Lung (tissue), 12 donors: ENCODE data around the gene MIPEP. TPM values are rescaled to one million over a fixed set of nuclear protein-coding genes. Genes with fewer than 3 reads are reported as not detected.

Experiments
- ATAC-seq: fragments of 200-7000 bp; cut with Tn5 transposase; one replicate; pipeline ENCODE4 v1.9.1; 2020; ENCODE audit warnings: moderate number of reproducible peaks; ENCODE audit not compliant: insufficient read depth, low FRiP score
- DNase-seq, 3 donors: peaks; one replicate each; pipeline ENCODE4 v3.0.0-alpha.2; 2013 to 2017
- H3K27ac ChIP-seq, 2 donors: one replicate each; pipeline ENCODE4 v1.5.1; 2013; ENCODE audit warnings: mild to moderate bottlenecking in 2 of 2, moderate library complexity in 2 of 2, control low read depth in 1 of 2, inconsistent platforms in 1 of 2, low read depth in 1 of 2, low read length in 1 of 2
- H3K27me3 ChIP-seq, 3 donors: one replicate each; pipeline ENCODE4 v1.5.1; 2013; ENCODE audit warnings: low read length in 2 of 3; ENCODE audit not compliant: control insufficient read depth in 3 of 3, insufficient read depth in 3 of 3
- H3K36me3 ChIP-seq, 4 donors: one replicate each; pipeline ENCODE4 v1.5.1; 2013; ENCODE audit warnings: low read length in 4 of 4, mild to moderate bottlenecking in 1 of 4, moderate library complexity in 1 of 4; ENCODE audit not compliant: control insufficient read depth in 4 of 4, insufficient read depth in 4 of 4
- H3K4me1 ChIP-seq, 5 donors: one replicate each; pipeline ENCODE4 v1.5.1; 2013; ENCODE audit warnings: low read length in 5 of 5, mild to moderate bottlenecking in 2 of 5, moderate library complexity in 1 of 5; ENCODE audit not compliant: control insufficient read depth in 5 of 5, insufficient read depth in 5 of 5
- H3K4me3 ChIP-seq: one replicate; pipeline ENCODE4 v1.5.1; 2013; ENCODE audit warnings: mild to moderate bottlenecking, control low read depth, moderate library complexity
- H3K9ac ChIP-seq, 2 donors: one replicate each; pipeline ENCODE4 v1.5.1; 2013; ENCODE audit warnings: low read length in 2 of 2, control low read depth in 1 of 2; ENCODE audit not compliant: insufficient read depth in 1 of 2
- H3K9me3 ChIP-seq, 4 donors: one replicate each; pipeline ENCODE4 v1.5.1; 2013; ENCODE audit warnings: low read length in 3 of 4, mild to moderate bottlenecking in 1 of 4, moderate library complexity in 1 of 4; ENCODE audit not compliant: control insufficient read depth in 4 of 4, insufficient read depth in 3 of 4
- whole genome bisulfite sequencing, 2 donors: extraction: QIAGEN DNeasy Blood & Tissue Kit; methylation state at CpG; one replicate each; pipeline ENCODE4 v1.1.7; 2013; 5-methylcytosine and 5-hydroxymethylcytosine counted together
- polyA plus RNA-seq, 2 donors: library from polyadenylated mRNA; stranded (reverse); fragments of 200-250 nt; gene quantifications; one replicate each; pipeline ENCODE4 v1.2.1, GENCODE V29; 2013
- total RNA-seq, 2 donors: library from RNA; depleted of rRNA in 1 of 2; stranded (reverse); fragments of >200 nt in 1 of 2; gene quantifications; one replicate each; pipeline ENCODE4 v1.2.1, GENCODE V29; 2014 to 2021
- TF ChIP-seq, protein P1 (sequence below): IDR thresholded peaks from 2 replicates; pipeline ENCODE4 v1.5.1; 2012; ENCODE audit warnings: mild to moderate bottlenecking; ENCODE audit errors: control extremely low read depth, extremely low read depth
- donor health status: control.
- donor health status: control.
- donor health status: Bipolar disorder and iron deficiency.
- donor health status: healthy.
- donor health status: DM: yes; HTN: yes; CAD: no.

Gene MIPEP
- total and polyA plus RNA-seq, 4 donors = 12.9 to 35.1 (median 25.3) TPM

DNA sequence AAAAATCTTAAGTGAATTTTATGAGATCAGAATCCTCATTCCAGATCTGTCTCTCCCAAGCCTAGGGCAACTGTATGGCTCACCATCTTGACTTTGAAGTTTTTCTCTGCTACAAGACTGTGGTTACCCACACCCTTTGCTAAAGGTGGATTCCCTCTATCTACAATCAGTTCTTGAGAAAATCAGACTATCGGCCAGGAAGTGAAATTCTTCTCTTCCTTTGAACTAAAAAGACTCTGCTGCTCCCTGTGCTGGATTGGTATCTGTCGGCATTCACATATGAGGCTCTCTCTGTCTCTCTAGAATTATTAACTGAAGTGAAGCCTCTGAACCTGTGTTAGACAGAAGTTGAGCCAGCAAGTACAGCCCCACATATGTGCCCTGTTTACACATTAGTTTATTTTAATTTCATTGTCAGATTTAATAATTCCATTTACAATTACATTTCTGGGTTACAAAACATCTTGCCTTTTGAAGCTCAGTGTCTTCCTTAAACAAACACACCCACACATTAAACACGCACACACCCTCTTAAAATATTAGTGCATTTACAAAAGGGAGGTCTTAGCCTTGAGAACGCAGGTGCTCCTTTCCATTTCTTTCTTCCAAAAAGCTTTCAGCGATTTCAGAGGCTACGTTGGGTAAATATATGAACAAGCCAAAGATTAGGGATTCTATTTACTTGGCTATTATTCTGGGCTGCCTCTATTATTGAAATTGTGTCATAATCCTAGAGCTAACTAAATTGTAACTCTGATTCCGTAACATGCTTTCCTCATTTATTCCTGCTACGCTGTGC is 145.7 kb downstream of the MIPEP start:
- H3K9me3 ChIP-seq = no peaks in the 10 kb centered on the region
- H3K27ac ChIP-seq = no peak overlapping the region
- TF ChIP-seq, protein P1, sequence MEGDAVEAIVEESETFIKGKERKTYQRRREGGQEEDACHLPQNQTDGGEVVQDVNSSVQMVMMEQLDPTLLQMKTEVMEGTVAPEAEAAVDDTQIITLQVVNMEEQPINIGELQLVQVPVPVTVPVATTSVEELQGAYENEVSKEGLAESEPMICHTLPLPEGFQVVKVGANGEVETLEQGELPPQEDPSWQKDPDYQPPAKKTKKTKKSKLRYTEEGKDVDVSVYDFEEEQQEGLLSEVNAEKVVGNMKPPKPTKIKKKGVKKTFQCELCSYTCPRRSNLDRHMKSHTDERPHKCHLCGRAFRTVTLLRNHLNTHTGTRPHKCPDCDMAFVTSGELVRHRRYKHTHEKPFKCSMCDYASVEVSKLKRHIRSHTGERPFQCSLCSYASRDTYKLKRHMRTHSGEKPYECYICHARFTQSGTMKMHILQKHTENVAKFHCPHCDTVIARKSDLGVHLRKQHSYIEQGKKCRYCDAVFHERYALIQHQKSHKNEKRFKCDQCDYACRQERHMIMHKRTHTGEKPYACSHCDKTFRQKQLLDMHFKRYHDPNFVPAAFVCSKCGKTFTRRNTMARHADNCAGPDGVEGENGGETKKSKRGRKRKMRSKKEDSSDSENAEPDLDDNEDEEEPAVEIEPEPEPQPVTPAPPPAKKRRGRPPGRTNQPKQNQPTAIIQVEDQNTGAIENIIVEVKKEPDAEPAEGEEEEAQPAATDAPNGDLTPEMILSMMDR = no peak
- DNase-seq (no peak), ATAC-seq (no peak)
- 63 to 81% methylated on average over 8 of the region's 8 CpGs for WGBS, 2 donors
- H3K9ac ChIP-seq = no peak overlapping the region
- peaks cover 0 to 25% (median 11%) of the 10 kb centered on the region in 5 donors for H3K4me1 ChIP-seq
- no peak overlapping the region for H3K4me3 ChIP-seq
- no peaks in the 10 kb centered on the region for H3K36me3 ChIP-seq
- no peaks in the 10 kb centered on the region for H3K27me3 ChIP-seq

DNA sequence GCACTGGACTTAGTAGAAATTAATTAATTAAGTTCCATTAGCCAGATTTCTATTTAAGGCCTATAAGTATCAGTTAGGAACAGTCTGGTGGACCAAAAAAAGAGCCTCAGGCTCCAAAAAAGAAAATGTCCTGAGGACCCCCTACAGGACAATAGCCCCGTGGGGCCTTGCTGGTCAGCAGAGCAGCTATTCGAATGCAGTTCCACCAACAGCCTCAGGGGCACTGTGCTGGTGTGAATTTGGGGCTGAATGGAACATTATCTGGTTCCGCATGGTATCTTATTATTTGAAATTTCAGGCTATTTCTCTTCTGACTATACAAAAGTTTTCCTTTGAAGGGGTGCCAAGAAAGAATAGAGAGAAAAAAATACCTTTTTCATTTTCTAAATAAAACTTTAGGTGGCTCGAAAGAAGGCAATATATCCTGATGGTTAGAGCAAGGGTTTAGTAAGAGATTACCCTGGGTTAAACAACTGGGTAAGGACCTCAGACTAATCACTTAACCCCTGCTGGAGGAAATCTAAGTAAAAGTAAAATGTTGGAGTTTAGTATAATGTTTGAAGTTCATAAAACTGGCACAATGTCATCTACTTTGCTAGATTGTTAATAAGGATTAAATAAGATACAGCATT is 147.2 kb downstream of the MIPEP start:
- DNase-seq = no peak
- 86 to 89% methylated on average over 4 of the region's 4 CpGs for WGBS, 2 donors
- H3K4me1 ChIP-seq = peaks cover 0 to 20% (median 11%) of the 10 kb centered on the region in 5 donors
- H3K9me3 ChIP-seq = no peaks in the 10 kb centered on the region
- no peak overlapping the region for H3K4me3 ChIP-seq
- TF ChIP-seq, protein P1 = no peak
- no peaks in the 10 kb centered on the region for H3K27me3 ChIP-seq
- H3K27ac ChIP-seq = no peak overlapping the region
- H3K9ac ChIP-seq = no peak overlapping the region
- ATAC-seq = no peak
- H3K36me3 ChIP-seq = no peaks in the 10 kb centered on the region

DNA sequence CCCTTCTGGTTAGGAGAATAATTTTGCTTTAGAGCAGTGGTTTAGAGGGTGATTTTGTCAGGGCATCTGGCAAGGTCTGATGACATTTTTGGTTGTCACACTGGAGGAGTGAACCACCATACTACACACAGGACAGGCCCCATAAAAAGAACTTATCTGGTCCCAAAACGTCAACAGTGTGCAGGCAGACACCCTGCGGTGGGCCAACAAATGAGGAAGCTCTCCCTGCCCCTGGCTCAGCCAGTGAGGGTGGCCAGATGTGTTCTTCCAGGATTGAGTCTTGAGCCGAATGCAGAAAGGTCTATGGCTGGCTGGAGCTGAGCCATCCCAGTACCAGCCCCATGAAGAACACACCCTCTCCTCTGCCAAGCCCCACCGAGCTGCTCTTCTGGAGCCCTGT is 149.2 kb downstream of the MIPEP start:
- Histone ChIP-seq H3K9me3 (no peaks in the 10 kb centered on the region), H3K9ac (no peak overlapping the region), H3K27me3 (no peaks in the 10 kb centered on the region), H3K36me3 (no peaks in the 10 kb centered on the region), H3K27ac (no peak overlapping the region), H3K4me1 (peaks cover 0 to 24% (median 11%) of the 10 kb centered on the region in 5 donors), H3K4me3 (no peak overlapping the region)
- 85 to 92% methylated on average over 4 of the region's 4 CpGs for WGBS, 2 donors
- DNase-seq = no peak
- TF ChIP-seq, protein P1 = no peak
- no peak for ATAC-seq
